HL-60 (cell line): Measurements from ENCODE around the gene C17orf50.

Experiments
- CTCF ChIP-seq: IDR thresholded peaks from one replicate; pipeline ENCODE4 v1.5.1; 2011; ENCODE audit warnings: low read length, control low read depth, inconsistent platforms; ENCODE audit not compliant: insufficient read depth
- GABPA ChIP-seq: IDR thresholded peaks from 2 replicates; pipeline ENCODE4 v1.6.1; 2012; ENCODE audit warnings: low read depth
- POLR2AphosphoS5 ChIP-seq: IDR thresholded peaks from 2 replicates; pipeline ENCODE4 v1.6.1; 2012; ENCODE audit warnings: low read depth
- REST ChIP-seq: IDR thresholded peaks from 2 replicates; pipeline ENCODE4 v1.6.1; 2012; ENCODE audit warnings: low read depth; ENCODE audit not compliant: insufficient replicate concordance
- SPI1 ChIP-seq: IDR thresholded peaks from 2 replicates; pipeline ENCODE4 v1.6.1; 2012; ENCODE audit warnings: low read depth, mild to moderate bottlenecking, borderline replicate concordance

GRCh38 chr17:35775039-35775438, 14.4 kb downstream of the C17orf50 start:
- TF ChIP-seq CTCF (no peak), POLR2AphosphoS5 (no peak), REST (no peak), SPI1 (no peak), GABPA (no peak)
